GM06990 (cell line): ENCODE measurements around the gene NOXO1.

Experiments
- DNase-seq: peaks from one replicate; pipeline ENCODE4 v3.0.0-alpha.2; 2011; ENCODE audit not compliant: insufficient read length; ENCODE audit errors: extremely low read depth
- H3K27me3 ChIP-seq: replicated peaks from 2 replicates; pipeline ENCODE4 v1.6.0; 2011; ENCODE audit warnings: low read length; ENCODE audit not compliant: control insufficient read depth, insufficient read depth
- H3K36me3 ChIP-seq: 2 replicates; pipeline ENCODE4 v1.5.1; 2011; ENCODE audit warnings: low read length; ENCODE audit not compliant: control insufficient read depth, insufficient read depth
- H3K4me3 ChIP-seq: replicated peaks from 2 replicates; pipeline ENCODE4 v1.5.1; 2011; ENCODE audit warnings: low read depth, mild to moderate bottlenecking, control low read depth, low read length
- CTCF ChIP-seq: IDR thresholded peaks from 2 replicates; pipeline ENCODE4 v1.5.1; 2011; ENCODE audit warnings: low read length, control low read depth, mild to moderate bottlenecking, inconsistent platforms; ENCODE audit not compliant: insufficient read depth, poor library complexity, severe bottlenecking

Gene NOXO1

GRCh38 chr16:2004795-2005517 is 23.7 kb upstream of the NOXO1 start:
- Histone ChIP-seq H3K4me3 (no peak overlapping the region), H3K36me3 (peaks cover 39% of the 10 kb centered on the region)
- DNase-seq: no peak

GRCh38 chr16:2003827-2004641 is 22.8 kb upstream of the NOXO1 start:
- H3K4me3 ChIP-seq: no peak overlapping the region
- DNase-seq: peak; percentile 86
- H3K27me3 ChIP-seq: no peaks in the 10 kb centered on the region
- peaks cover 46% of the 10 kb centered on the region for H3K36me3 ChIP-seq
- peak; percentile 100 for TF ChIP-seq CTCF

More at GRCh38 chr16:2004795-2005517, 23.7 kb upstream of the NOXO1 start:
- TF ChIP-seq CTCF: no peak
- H3K27me3 ChIP-seq: no peaks in the 10 kb centered on the region

- no peak for DNase-seq
- Histone ChIP-seq H3K4me3 (no peak overlapping the region), H3K36me3 (peaks cover 48% of the 10 kb centered on the region), H3K27me3 (no peaks in the 10 kb centered on the region)
- no peak for TF ChIP-seq CTCF
These were observed 22.1 kb upstream of the NOXO1 start for GRCh38 chr16:2003231-2003826.

GRCh38 chr16:2002406-2003230 is 21.3 kb upstream of the NOXO1 start:
- no peak for TF ChIP-seq CTCF
- no peak for DNase-seq
- Histone ChIP-seq H3K27me3 (no peaks in the 10 kb centered on the region), H3K4me3 (no peak overlapping the region), H3K36me3 (peaks cover 52% of the 10 kb centered on the region)
